GM12878 (cell line): Measurements from ENCODE around the gene CSTF2T.

Experiments used
- BRCA1 ChIP-seq: IDR thresholded peaks from 2 replicates; pipeline ENCODE4 v1.6.1; 2011; ENCODE audit warnings: low read depth, low read length, improper control_type of control experiment
- CHD2 ChIP-seq: IDR thresholded peaks from 2 replicates; pipeline ENCODE4 v1.6.1; 2011; ENCODE audit warnings: low read depth, low read length, improper control_type of control experiment, borderline replicate concordance
- CTCF ChIP-seq, 3 experiments: IDR thresholded peaks in 2 of 3; conservative IDR thresholded peaks in 1 of 3; 2 replicates each; pipeline ENCODE4 v1.5.1; 2011; ENCODE audit warnings: low read depth in 3 of 3, low read length in 3 of 3, mild to moderate bottlenecking in 3 of 3, control low read depth in 2 of 3, moderate library complexity in 2 of 3, inconsistent platforms in 1 of 3, mixed read lengths in 1 of 3; ENCODE audit not compliant: control insufficient read depth in 2 of 3, insufficient read depth in 1 of 3; ENCODE audit errors: extremely low read depth in 1 of 3
- ESRRA ChIP-seq: IDR thresholded peaks from 2 replicates; pipeline ENCODE4 v1.6.1; 2012; ENCODE audit warnings: mild to moderate bottlenecking, low read length, improper control_type of control experiment
- FOXM1 ChIP-seq: IDR thresholded peaks from 2 replicates; pipeline ENCODE4 v1.6.1; 2012; ENCODE audit warnings: low read depth, mild to moderate bottlenecking, inconsistent platforms, low read length, moderate library complexity
- POLR2A ChIP-seq: IDR thresholded peaks from 2 replicates; pipeline ENCODE4 v1.6.1; 2011; ENCODE audit warnings: low read depth, mild to moderate bottlenecking, low read length
- POLR2AphosphoS5 ChIP-seq: IDR thresholded peaks from 2 replicates; pipeline ENCODE4 v1.6.1; 2011; ENCODE audit warnings: mild to moderate bottlenecking, low read length, inconsistent platforms
- SPI1 ChIP-seq: IDR thresholded peaks from 2 replicates; pipeline ENCODE4 v1.6.1; 2011; ENCODE audit warnings: low read depth, mild to moderate bottlenecking, low read length, moderate library complexity, borderline replicate concordance; ENCODE audit not compliant: insufficient read depth
- STAT1 ChIP-seq: fragments of 450-650 bp; conservative IDR thresholded peaks from 2 replicates; pipeline ENCODE4 v1.6.1; 2014; ENCODE audit warnings: antibody characterized with exemption, mild to moderate bottlenecking
- TAF1 ChIP-seq: IDR thresholded peaks from 2 replicates; pipeline ENCODE4 v1.6.1; 2011; ENCODE audit warnings: mild to moderate bottlenecking, low read depth, low read length, borderline replicate concordance
- ZBED1 ChIP-seq: IDR thresholded peaks from 2 replicates; pipeline ENCODE4 v1.6.1; 2016; ENCODE audit warnings: borderline replicate concordance
- TF ChIP-seq, protein P1 (sequence below): IDR thresholded peaks from 2 replicates; pipeline ENCODE4 v1.6.1; 2012; ENCODE audit warnings: low read depth, low read length, improper control_type of control experiment
- TF ChIP-seq, protein P2 (sequence below): IDR thresholded peaks from 2 replicates; pipeline ENCODE4 v1.6.1; 2012; ENCODE audit warnings: mild to moderate bottlenecking, low read depth, low read length

GRCh38 chr10:51659344-51659743, 40.1 kb downstream of the CSTF2T start:
- TF ChIP-seq ZBED1 (no peak), TAF1 (no peak), POLR2A (no peak), ESRRA (no peak), SPI1 (no peak), BRCA1 (no peak), POLR2AphosphoS5 (no peak), CTCF (IDR thresholded peaks at IDR 0.05 in 2 of 3, conservative IDR thresholded peaks at IDR 0.05 in 1 of 3; ENCODE audit: control insufficient read depth in 2 of 3, extremely low read depth in 1 of 3, insufficient read depth in 1 of 3, low read depth in 3 of 3, low read length in 3 of 3) (no peak), CHD2 (no peak), FOXM1 (no peak), STAT1 (no peak)
- TF ChIP-seq, protein P1, sequence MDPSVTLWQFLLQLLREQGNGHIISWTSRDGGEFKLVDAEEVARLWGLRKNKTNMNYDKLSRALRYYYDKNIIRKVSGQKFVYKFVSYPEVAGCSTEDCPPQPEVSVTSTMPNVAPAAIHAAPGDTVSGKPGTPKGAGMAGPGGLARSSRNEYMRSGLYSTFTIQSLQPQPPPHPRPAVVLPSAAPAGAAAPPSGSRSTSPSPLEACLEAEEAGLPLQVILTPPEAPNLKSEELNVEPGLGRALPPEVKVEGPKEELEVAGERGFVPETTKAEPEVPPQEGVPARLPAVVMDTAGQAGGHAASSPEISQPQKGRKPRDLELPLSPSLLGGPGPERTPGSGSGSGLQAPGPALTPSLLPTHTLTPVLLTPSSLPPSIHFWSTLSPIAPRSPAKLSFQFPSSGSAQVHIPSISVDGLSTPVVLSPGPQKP = no peak
- TF ChIP-seq, protein P2, sequence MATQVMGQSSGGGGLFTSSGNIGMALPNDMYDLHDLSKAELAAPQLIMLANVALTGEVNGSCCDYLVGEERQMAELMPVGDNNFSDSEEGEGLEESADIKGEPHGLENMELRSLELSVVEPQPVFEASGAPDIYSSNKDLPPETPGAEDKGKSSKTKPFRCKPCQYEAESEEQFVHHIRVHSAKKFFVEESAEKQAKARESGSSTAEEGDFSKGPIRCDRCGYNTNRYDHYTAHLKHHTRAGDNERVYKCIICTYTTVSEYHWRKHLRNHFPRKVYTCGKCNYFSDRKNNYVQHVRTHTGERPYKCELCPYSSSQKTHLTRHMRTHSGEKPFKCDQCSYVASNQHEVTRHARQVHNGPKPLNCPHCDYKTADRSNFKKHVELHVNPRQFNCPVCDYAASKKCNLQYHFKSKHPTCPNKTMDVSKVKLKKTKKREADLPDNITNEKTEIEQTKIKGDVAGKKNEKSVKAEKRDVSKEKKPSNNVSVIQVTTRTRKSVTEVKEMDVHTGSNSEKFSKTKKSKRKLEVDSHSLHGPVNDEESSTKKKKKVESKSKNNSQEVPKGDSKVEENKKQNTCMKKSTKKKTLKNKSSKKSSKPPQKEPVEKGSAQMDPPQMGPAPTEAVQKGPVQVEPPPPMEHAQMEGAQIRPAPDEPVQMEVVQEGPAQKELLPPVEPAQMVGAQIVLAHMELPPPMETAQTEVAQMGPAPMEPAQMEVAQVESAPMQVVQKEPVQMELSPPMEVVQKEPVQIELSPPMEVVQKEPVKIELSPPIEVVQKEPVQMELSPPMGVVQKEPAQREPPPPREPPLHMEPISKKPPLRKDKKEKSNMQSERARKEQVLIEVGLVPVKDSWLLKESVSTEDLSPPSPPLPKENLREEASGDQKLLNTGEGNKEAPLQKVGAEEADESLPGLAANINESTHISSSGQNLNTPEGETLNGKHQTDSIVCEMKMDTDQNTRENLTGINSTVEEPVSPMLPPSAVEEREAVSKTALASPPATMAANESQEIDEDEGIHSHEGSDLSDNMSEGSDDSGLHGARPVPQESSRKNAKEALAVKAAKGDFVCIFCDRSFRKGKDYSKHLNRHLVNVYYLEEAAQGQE = no peak
